Muscle layer of duodenum (tissue), 2 donors: ENCODE data around the gene MAB21L4.
"Not testable (repeated sequence)": the region's sequence is repeated elsewhere in the genome, so short reads cannot be mapped to it uniquely, and the experiment has no call there.

Experiments
- H3K27ac ChIP-seq: one replicate; pipeline ENCODE4 v1.7.0; 2013; ENCODE audit warnings: mild to moderate bottlenecking, low read length
- H3K27me3 ChIP-seq: one replicate; pipeline ENCODE4 v1.7.0; 2013; ENCODE audit warnings: low read depth, mild to moderate bottlenecking, control low read depth, low read length
- H3K36me3 ChIP-seq, 2 donors: one replicate each; pipeline ENCODE4 v1.7.0; 2013; ENCODE audit warnings: low read length in 2 of 2, control low read depth in 1 of 2, mild to moderate bottlenecking in 1 of 2; ENCODE audit not compliant: insufficient read depth in 2 of 2, control insufficient read depth in 1 of 2
- H3K4me1 ChIP-seq, 2 donors: one replicate each; pipeline ENCODE4 v1.7.0; 2013; ENCODE audit warnings: low read length in 2 of 2, mild to moderate bottlenecking in 2 of 2, control low read depth in 1 of 2, moderate library complexity in 1 of 2; ENCODE audit not compliant: insufficient read depth in 2 of 2, control insufficient read depth in 1 of 2
- H3K4me3 ChIP-seq, 2 donors: one replicate each; pipeline ENCODE4 v1.7.0; 2013; ENCODE audit warnings: low read length in 2 of 2, low read depth in 1 of 2, mild to moderate bottlenecking in 1 of 2
- H3K9me3 ChIP-seq, 2 donors: one replicate each; pipeline ENCODE4 v1.7.0; 2013; ENCODE audit warnings: low read length in 2 of 2, control low read depth in 1 of 2, mild to moderate bottlenecking in 1 of 2; ENCODE audit not compliant: control insufficient read depth in 1 of 2
- donor health status: healthy.

The MAB21L4 gene

GRCh38 chr2:240846309-240846708, 49.6 kb downstream of the MAB21L4 start:
- H3K4me3 ChIP-seq, H3K27me3 ChIP-seq, H3K36me3 ChIP-seq, H3K4me1 ChIP-seq, H3K27ac ChIP-seq, H3K9me3 ChIP-seq: not testable (repeated sequence)

- no peaks in the 10 kb centered on the region for H3K4me1 ChIP-seq
- no peaks in the 10 kb centered on the region for H3K36me3 ChIP-seq
- peaks cover 4% of the 10 kb centered on the region for H3K27me3 ChIP-seq
- H3K27ac ChIP-seq = no peak overlapping the region
- no peaks in the 10 kb centered on the region for H3K9me3 ChIP-seq
- no peak overlapping the region for H3K4me3 ChIP-seq
Measured at GRCh38 chr2:240840435-240841060, 55.4 kb downstream of the MAB21L4 start.

GRCh38 chr2:240839152-240840143, 56.5 kb downstream of the MAB21L4 start:
- Histone ChIP-seq H3K27me3 (peaks cover 4% of the 10 kb centered on the region), H3K27ac (no peak overlapping the region), H3K4me3 (no peak overlapping the region), H3K36me3 (no peaks in the 10 kb centered on the region), H3K4me1 (no peaks in the 10 kb centered on the region), H3K9me3 (no peaks in the 10 kb centered on the region)

- no peak overlapping the region for H3K4me3 ChIP-seq
- H3K27ac ChIP-seq = no peak overlapping the region
- no peaks in the 10 kb centered on the region for H3K36me3 ChIP-seq
- H3K27me3 ChIP-seq = peaks cover 4% of the 10 kb centered on the region
- no peaks in the 10 kb centered on the region for H3K9me3 ChIP-seq
- H3K4me1 ChIP-seq = no peaks in the 10 kb centered on the region
Measured at GRCh38 chr2:240837621-240838020, 58.3 kb downstream of the MAB21L4 start.

GRCh38 chr2:240836781-240837467, 59.0 kb downstream of the MAB21L4 start:
- Histone ChIP-seq H3K27me3 (peaks cover 4% of the 10 kb centered on the region), H3K27ac (no peak overlapping the region)

More at GRCh38 chr2:240836781-240837467, 59.0 kb downstream of the MAB21L4 start:
- Histone ChIP-seq H3K4me3 (no peak overlapping the region), H3K9me3 (no peaks in the 10 kb centered on the region), H3K4me1 (peaks cover under 1% of the 10 kb centered on the region in 2 donors), H3K36me3 (no peaks in the 10 kb centered on the region)
